ENCODE data around the gene MAGI1.
"Not testable (repeated sequence)": the region's sequence is repeated elsewhere in the genome, so short reads cannot be mapped to it uniquely, and the experiment has no call there.

Gene MAGI1

GRCh38 chr3:65861718-65862117 lies 177.0 kb downstream of the MAGI1 start (continued):
- TF ChIP-seq PATZ1 (CRISPR knock-in tag; IDR thresholded peaks at IDR 0.05; ENCODE audit: borderline replicate concordance) (no peak), TOX (CRISPR knock-in tag; IDR thresholded peaks at IDR 0.05; ENCODE audit: borderline replicate concordance) (no peak)

- not testable (repeated sequence) for ATAC-seq
Observed at GRCh38 chr3:65859612-65860011, 179.1 kb downstream of the MAGI1 start.

- no peak for ATAC-seq
- TF ChIP-seq, protein P1, sequence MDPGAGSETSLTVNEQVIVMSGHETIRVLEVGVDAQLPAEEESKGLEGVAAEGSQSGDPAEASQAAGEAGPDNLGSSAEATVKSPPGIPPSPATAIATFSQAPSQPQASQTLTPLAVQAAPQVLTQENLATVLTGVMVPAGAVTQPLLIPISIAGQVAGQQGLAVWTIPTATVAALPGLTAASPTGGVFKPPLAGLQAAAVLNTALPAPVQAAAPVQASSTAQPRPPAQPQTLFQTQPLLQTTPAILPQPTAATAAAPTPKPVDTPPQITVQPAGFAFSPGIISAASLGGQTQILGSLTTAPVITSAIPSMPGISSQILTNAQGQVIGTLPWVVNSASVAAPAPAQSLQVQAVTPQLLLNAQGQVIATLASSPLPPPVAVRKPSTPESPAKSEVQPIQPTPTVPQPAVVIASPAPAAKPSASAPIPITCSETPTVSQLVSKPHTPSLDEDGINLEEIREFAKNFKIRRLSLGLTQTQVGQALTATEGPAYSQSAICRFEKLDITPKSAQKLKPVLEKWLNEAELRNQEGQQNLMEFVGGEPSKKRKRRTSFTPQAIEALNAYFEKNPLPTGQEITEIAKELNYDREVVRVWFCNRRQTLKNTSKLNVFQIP (CRISPR knock-in tag; IDR thresholded peaks at IDR 0.05; ENCODE audit: borderline replicate concordance, low read depth): no peak
- TF ChIP-seq ESRRG (CRISPR knock-in tag; IDR thresholded peaks at IDR 0.05): no peak
- TF ChIP-seq, protein P2, sequence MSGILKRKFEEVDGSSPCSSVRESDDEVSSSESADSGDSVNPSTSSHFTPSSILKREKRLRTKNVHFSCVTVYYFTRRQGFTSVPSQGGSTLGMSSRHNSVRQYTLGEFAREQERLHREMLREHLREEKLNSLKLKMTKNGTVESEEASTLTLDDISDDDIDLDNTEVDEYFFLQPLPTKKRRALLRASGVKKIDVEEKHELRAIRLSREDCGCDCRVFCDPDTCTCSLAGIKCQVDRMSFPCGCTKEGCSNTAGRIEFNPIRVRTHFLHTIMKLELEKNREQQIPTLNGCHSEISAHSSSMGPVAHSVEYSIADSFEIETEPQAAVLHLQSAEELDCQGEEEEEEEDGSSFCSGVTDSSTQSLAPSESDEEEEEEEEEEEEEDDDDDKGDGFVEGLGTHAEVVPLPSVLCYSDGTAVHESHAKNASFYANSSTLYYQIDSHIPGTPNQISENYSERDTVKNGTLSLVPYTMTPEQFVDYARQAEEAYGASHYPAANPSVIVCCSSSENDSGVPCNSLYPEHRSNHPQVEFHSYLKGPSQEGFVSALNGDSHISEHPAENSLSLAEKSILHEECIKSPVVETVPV (CRISPR knock-in tag; IDR thresholded peaks at IDR 0.05): no peak
- no peak for TF ChIP-seq GLIS3 (CRISPR knock-in tag; IDR thresholded peaks at IDR 0.05)
- TF ChIP-seq SNAI2 (CRISPR knock-in tag; IDR thresholded peaks at IDR 0.05): no peak
- no peak for TF ChIP-seq ZFP30 (CRISPR knock-in tag; IDR thresholded peaks at IDR 0.05)
- no peak for TF ChIP-seq OSR1 (CRISPR knock-in tag; IDR thresholded peaks at IDR 0.05)
- TF ChIP-seq BACH2 (CRISPR knock-in tag; IDR thresholded peaks at IDR 0.05; ENCODE audit: borderline replicate concordance): no peak
- TF ChIP-seq ISL1 (CRISPR knock-in tag; IDR thresholded peaks at IDR 0.05): no peak
- no peak for TF ChIP-seq ZNF70 (CRISPR knock-in tag; IDR thresholded peaks at IDR 0.05)
- no peak for TF ChIP-seq CSDC2 (CRISPR knock-in tag; IDR thresholded peaks at IDR 0.05)
- no peak for TF ChIP-seq PPARA (CRISPR knock-in tag; IDR thresholded peaks at IDR 0.05; ENCODE audit: borderline replicate concordance)
- no peak for TF ChIP-seq RARB (CRISPR knock-in tag; IDR thresholded peaks at IDR 0.05)
- TF ChIP-seq TSHZ2 (CRISPR knock-in tag; IDR thresholded peaks at IDR 0.05): no peak
- no peak for TF ChIP-seq TOX (CRISPR knock-in tag; IDR thresholded peaks at IDR 0.05; ENCODE audit: borderline replicate concordance)
- TF ChIP-seq ZC3H10 (CRISPR knock-in tag; IDR thresholded peaks at IDR 0.05): no peak
- no peak for TF ChIP-seq PATZ1 (CRISPR knock-in tag; IDR thresholded peaks at IDR 0.05; ENCODE audit: borderline replicate concordance)
- TF ChIP-seq ZFP3 (CRISPR knock-in tag; IDR thresholded peaks at IDR 0.05): no peak
- TF ChIP-seq ZNF8 (CRISPR knock-in tag; IDR thresholded peaks at IDR 0.05): no peak
- TF ChIP-seq CREB5 (CRISPR knock-in tag; IDR thresholded peaks at IDR 0.05; ENCODE audit: low read depth): no peak
Observed at GRCh38 chr3:65858749-65859148, 180.0 kb downstream of the MAGI1 start.
